Measurements from ENCODE around the gene CTRL.
A peak's percentile ranks its signal among the peaks of the same experiment; 100 is the strongest.

The CTRL gene

DNA sequence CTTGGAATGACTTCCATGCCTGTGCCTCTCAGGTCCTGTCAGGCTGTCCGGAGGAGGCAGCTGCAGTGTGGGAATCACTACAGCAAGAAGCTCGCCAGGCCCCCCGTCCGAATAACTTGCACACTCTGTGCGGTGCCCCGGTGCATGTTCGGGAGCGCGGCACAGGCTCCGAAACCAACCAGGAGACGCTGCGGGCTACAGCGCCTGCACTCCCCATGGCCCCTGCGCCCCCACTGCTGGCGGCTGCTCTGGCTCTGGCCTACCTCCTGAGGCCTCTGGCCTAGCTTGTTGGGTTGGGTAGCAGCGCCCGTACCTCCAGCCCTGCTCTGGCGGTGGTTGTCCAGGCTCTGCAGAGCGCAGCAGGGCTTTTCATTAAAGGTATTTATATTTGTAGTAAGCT is 45.7 kb downstream of the CTRL start:
- no peak for DNase-seq

DNA sequence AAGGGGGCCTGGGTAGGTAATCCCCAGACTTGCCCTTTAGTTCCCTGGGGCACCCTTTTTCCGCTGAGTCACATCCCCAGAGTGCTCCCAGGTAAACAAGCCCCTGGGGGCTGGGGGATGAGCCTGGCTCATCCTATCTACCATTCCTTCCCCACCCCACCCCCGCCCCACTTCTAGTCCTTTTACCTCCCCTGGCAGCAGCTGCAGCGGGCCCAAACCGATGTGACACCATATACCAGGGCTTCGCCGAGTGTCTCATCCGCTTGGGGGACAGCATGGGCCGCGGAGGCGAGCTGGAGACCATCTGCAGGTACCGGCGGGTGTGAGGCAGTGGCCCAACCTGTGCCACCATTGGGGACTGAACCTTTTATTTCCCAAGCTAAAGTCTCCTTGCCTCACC is 46.1 kb downstream of the CTRL start:
- DNase-seq = no peak

DNA sequence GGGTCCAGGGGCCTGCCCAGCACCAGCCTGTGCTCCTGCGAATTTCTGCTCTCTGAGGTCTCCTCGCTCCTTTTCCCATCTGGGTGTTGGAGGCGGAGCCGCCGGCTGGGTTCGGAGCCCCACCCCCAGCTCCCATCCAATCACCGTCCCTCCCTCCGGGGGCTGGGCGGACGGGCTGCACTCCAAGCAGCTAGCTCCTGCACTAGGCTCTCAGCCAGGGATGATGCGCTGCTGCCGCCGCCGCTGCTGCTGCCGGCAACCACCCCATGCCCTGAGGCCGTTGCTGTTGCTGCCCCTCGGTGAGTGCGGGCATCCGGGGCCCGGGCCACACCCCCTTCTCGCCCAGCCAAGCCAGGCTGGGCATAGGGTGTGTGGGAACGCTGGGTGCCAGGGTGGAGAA is 47.0 kb downstream of the CTRL start, which contains the start of gene NRN1L:
Gene NRN1L, plus strand, starts transcription at position 202 of the 400 bp plus-strand sequence. Its CDS starts 19 bp downstream, at position 221.
- DNase-seq = peak; percentile 89

DNA sequence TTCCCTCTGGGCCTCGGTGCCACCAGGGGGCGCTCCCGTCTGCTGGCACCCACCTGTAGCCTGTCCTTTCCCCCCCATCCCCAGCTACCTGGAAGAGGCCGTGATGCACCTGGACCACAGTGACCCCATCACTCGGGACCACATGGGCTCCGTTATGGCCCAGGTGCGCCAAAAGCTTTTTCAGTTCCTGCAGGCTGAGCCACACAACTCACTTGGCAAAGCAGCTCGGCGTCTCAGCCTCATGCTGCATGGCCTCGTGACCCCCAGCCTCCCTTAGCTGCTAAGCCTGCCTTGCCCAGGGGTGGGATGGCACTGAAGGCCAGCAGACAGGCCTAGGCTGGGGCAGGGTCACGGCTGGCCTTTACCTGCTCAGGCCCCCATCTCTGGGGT is 47.8 kb downstream of the CTRL start:
- peak; percentile 19 for DNase-seq

DNA sequence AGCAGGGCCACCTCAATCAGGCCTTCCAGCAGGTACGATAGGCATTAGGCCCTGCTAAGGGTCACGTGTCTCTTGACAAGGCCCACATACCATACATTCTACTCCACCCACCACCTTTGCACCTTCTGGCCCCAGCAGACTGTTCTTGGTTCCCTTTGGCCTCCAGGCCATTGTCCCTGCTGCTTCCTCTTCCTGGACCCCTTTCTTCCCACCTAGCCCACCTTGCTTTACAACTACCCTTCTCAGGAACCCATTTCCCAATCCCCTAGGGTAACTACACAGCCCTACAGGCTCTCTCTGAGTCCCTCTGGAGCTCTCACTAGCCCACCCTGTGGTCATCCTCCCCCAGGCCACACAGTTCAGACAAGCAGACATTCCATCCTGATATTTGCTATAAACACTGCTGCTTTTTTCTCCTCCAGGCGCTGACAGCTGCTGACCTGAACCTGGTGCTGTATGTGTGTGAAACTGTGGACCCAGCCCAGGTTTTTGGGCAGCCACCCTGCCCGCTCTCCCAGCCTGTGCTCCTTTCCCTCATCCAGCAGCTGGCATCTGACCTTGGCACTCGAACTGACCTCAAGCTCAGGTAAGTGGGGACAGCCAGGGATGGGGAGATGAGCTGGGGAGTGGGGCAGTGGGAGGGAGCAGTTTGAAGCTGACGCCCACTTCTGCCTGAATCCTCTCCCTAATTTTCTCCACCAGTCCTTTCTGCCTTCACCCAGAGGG is 48.4 kb downstream of the CTRL start:
- DNase-seq = no peak

DNA sequence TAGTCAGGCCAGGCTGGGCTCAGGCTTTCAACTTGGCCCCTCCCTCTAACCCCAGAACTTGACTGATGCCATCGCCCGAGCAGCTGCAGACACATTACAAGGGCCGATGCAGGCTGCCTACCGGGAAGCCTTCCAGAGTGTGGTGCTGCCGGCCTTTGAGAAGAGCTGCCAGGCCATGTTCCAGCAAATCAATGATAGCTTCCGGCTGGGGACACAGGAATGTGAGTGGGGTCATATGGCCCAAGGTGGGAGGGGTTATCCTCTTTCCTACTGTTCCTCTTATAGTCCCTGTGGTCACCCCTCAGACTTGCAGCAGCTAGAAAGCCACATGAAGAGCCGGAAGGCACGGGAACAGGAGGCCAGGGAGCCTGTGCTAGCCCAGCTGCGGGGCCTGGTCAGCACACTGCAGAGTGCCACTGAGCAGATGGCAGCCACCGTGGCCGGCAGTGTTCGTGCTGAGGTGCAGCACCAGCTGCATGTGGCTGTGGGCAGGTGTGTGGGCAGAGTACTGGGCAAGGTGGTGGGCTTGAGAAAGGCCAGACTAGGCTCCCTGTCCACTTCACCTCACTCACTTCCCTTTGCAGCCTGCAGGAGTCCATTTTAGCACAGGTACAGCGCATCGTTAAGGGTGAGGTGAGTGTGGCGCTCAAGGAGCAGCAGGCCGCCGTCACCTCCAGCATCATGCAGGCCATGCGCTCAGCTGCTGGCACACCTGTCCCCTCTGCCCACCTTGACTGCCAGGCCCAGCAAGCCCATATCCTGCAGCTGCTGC is 49.1 kb downstream of the CTRL start:
- DNase-seq = no peak

DNA sequence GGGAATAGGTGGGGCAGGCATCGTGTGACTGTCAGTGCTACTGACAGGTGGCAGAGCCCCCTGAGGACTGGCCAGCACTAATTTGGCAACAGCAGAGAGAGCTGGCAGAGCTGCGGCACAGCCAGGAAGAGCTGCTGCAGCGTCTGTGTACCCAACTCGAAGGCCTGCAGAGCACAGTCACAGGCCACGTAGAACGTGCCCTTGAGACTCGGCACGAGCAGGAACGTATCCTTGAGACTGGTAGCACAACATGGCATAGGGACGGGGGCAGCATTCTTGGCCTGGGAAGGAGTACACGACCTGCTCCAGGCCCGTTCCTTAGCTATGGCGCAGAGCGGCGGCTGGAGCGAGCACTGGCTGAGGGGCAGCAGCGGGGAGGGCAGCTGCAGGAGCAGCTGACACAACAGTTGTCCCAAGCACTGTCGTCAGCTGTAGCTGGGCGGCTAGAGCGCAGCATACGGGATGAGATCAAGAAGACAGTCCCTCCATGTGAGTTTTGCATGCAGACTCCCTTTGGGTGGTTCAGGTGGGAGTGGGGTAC is 50.0 kb downstream of the CTRL start:
- no peak for DNase-seq

DNA sequence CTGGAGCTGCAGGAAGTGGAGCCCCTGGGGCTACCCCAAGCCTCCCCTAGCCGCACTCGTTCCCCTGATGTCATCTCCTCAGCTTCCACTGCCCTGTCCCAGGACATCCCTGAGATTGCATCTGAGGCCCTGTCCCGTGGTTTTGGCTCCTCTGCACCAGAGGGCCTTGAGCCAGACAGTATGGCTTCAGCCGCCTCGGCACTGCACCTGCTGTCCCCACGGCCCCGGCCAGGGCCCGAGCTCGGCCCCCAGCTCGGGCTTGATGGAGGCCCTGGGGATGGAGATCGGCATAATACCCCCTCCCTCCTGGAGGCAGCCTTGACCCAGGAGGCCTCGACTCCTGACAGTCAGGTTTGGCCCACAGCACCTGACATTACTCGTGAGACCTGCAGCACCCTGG is 51.1 kb downstream of the CTRL start:
- no peak for DNase-seq

DNA sequence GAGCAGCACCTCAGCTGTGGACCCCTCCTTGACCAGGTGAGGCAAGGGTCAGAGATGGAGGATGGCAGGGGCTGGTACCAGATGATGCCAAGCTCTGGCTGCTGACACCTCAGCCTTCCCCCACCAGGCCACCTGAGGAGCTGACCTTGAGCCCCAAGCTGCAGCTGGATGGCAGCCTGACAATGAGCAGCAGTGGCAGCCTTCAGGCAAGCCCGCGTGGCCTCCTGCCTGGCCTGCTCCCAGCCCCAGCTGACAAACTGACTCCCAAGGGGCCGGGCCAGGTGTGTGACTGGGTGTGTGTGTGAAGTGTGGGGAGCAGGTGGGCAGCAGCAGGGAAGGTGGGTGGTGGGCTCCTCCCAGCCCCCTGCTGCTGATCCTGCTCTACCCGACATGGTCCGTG is 51.7 kb downstream of the CTRL start:
- DNase-seq = no peak

All from fibroblast of skin of right biceps (primary cell).